SK-N-SH (cell line): ENCODE measurements around the gene ADAR.

Experiments used
- CHD2 ChIP-seq: fragments of 150-350 bp; IDR thresholded peaks from 2 replicates; pipeline ENCODE4 v1.6.1; 2018; ENCODE audit warnings: low read length; ENCODE audit not compliant: partially characterized antibody
- CTCF ChIP-seq: fragments of 200-600 bp; sonication (generic); IDR thresholded peaks from 2 replicates; pipeline ENCODE4 v1.6.1; 2017; ENCODE audit warnings: antibody characterized with exemption, mild to moderate bottlenecking, moderate library complexity
- ELF1 ChIP-seq: IDR thresholded peaks from 2 replicates; pipeline ENCODE4 v1.4.0; 2012
- EP300 ChIP-seq, 2 experiments: IDR thresholded peaks; 2 replicates each; pipeline versions ENCODE4 v1.4.0 to v1.6.1; 2012; ENCODE audit warnings: borderline replicate concordance in 1 of 2, low read depth in 1 of 2, low read length in 1 of 2
- FOXJ3 ChIP-seq: sonication (generic); formaldehyde crosslinking; IDR thresholded peaks from 2 replicates; pipeline ENCODE4 v1.5.1; 2020; ENCODE audit warnings: mild to moderate bottlenecking, missing genetic modification reagents
- JUND ChIP-seq: IDR thresholded peaks from 2 replicates; pipeline ENCODE4 v1.4.0; 2012
- MXI1 ChIP-seq: IDR thresholded peaks from 2 replicates; pipeline ENCODE4 v1.6.1; 2012; ENCODE audit warnings: mild to moderate bottlenecking, low read depth, low read length, improper control_type of control experiment
- POLR2AphosphoS5 ChIP-seq: IDR thresholded peaks from 2 replicates; pipeline ENCODE4 v1.6.1; 2012; ENCODE audit warnings: low read depth, low read length
- RAD21 ChIP-seq: IDR thresholded peaks from 2 replicates; pipeline ENCODE4 v1.6.1; 2012; ENCODE audit warnings: mild to moderate bottlenecking, low read length
- REST ChIP-seq: IDR thresholded peaks from 2 replicates; pipeline ENCODE4 v1.6.1; 2012; ENCODE audit warnings: mild to moderate bottlenecking, low read depth, low read length, moderate library complexity
- SIN3A ChIP-seq: IDR thresholded peaks from 2 replicates; pipeline ENCODE4 v1.6.1; 2012; ENCODE audit warnings: low read depth, mild to moderate bottlenecking, low read length, moderate library complexity, borderline replicate concordance
- YY1 ChIP-seq: IDR thresholded peaks from 2 replicates; pipeline ENCODE4 v1.4.0; 2012; ENCODE audit warnings: low read depth, mild to moderate bottlenecking
- ZBTB33 ChIP-seq: IDR thresholded peaks from 2 replicates; pipeline ENCODE4 v1.4.0; 2012; ENCODE audit warnings: low read depth, borderline replicate concordance

- TF ChIP-seq CTCF = no peak
- TF ChIP-seq ZBTB33 = no peak
- no peak for TF ChIP-seq FOXJ3 (CRISPR knock-in tag)
- no peak for TF ChIP-seq REST
- TF ChIP-seq POLR2AphosphoS5 = no peak
- no peak for TF ChIP-seq RAD21
- no peak for TF ChIP-seq ELF1
- no peak for TF ChIP-seq MXI1
- no peak for TF ChIP-seq SIN3A
- no peak for TF ChIP-seq CHD2
- TF ChIP-seq JUND = no peak
- no peak for TF ChIP-seq YY1
- TF ChIP-seq EP300 (IDR thresholded peaks at IDR 0.05; ENCODE audit: borderline replicate concordance in 1 of 2, low read depth in 1 of 2, low read length in 1 of 2) = no peak
Measured at GRCh38 chr1:154616659-154617345, 8.8 kb upstream of the ADAR start.
